ENCODE results near the gene LCN1.

The LCN1 gene

DNA sequence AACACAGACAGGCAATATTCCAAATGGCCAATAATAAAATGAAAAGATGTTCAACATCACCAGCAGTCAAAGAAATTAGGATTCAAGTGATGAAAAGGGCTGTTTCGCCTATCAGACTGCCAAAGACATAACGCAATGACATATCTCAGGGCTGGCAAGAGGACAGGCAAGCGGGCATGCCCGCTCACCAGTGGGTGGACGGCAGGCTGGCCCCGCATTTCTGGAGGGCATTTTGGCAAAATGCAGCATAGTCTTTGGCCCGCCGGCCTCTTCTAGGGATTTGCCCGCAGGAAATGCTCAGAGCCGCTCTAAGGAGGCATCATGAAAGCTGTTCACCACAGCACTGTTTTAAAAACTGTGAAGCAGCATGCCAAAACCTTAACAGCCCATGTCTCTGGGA is 43.0 kb upstream of the LCN1 start:
- Histone ChIP-seq H3K4me3 (ENCODE audit: low read length) (no peak overlapping the region), H3K79me1 (ENCODE audit: low read length) (peaks cover 3% of the 10 kb centered on the region)
- DNase-seq: no peak

GRCh38 chr9:135478829-135479468 is 42.3 kb upstream of the LCN1 start:
- H2AK5ac ChIP-seq (ENCODE audit: low read length): no peak overlapping the region
- peak overlapping the region; percentile 94 for H3K18ac ChIP-seq (ENCODE audit: low read length)
- no peak overlapping the region for H4K8ac ChIP-seq (ENCODE audit: low read depth, low read length)
- H3K4me1 ChIP-seq (ENCODE audit: control insufficient read depth, low read depth, low read length): no peaks in the 10 kb centered on the region
- peaks cover 3% of the 10 kb centered on the region for H3K79me1 ChIP-seq (ENCODE audit: low read length)
- H3K36me3 ChIP-seq (ENCODE audit: control insufficient read depth, insufficient read depth, low read length): peaks cover 5% of the 10 kb centered on the region
- H3K4me2 ChIP-seq (ENCODE audit: low read length): peak overlapping the region; percentile 25
- H3K9ac ChIP-seq (ENCODE audit: low read length): peak overlapping the region; percentile 44
- H2BK5ac ChIP-seq (ENCODE audit: low read length): no peak overlapping the region
- WGBS (ENCODE audit: extremely low coverage, insufficient coverage, low lambda C conversion rate): no CpG with 5 or more reads among the region's 64 CpGs
- H2BK120ac ChIP-seq (ENCODE audit: low read depth, low read length): no peak overlapping the region
- no peak overlapping the region for H4K5ac ChIP-seq (ENCODE audit: low read length)
- H3K27ac ChIP-seq (ENCODE audit: low read depth, low read length): no peak overlapping the region
- peaks cover 3% of the 10 kb centered on the region for H3K79me2 ChIP-seq (ENCODE audit: control insufficient read depth, insufficient read depth, low read length)
- no peak overlapping the region for H3K23ac ChIP-seq (ENCODE audit: low read length)
- DNase-seq: peak; percentile 45
- peak overlapping the region; percentile 67 for H3K56ac ChIP-seq (ENCODE audit: low read length)
- H2BK15ac ChIP-seq (replicated peaks; ENCODE audit: low read depth): no peak overlapping the region
- H3K4me3 ChIP-seq (ENCODE audit: low read length): no peak overlapping the region
- H3K27me3 ChIP-seq (ENCODE audit: insufficient read depth, low read length, poor library complexity): no peaks in the 10 kb centered on the region
- peak overlapping the region; percentile 26 for H3K4ac ChIP-seq (ENCODE audit: low read depth, low read length)

More for the DNA sequence above, 43.0 kb upstream of the LCN1 start:
- no peak overlapping the region for H3K23ac ChIP-seq (ENCODE audit: low read length)
- no peak overlapping the region for H3K9ac ChIP-seq (ENCODE audit: low read length)
- H3K56ac ChIP-seq (ENCODE audit: low read length): no peak overlapping the region
- no peak overlapping the region for H3K27ac ChIP-seq (ENCODE audit: low read depth, low read length)
- no peak overlapping the region for H3K4me2 ChIP-seq (ENCODE audit: low read length)
- no peak overlapping the region for H2AK5ac ChIP-seq (ENCODE audit: low read length)
- no peak overlapping the region for H4K5ac ChIP-seq (ENCODE audit: low read length)
- H2BK5ac ChIP-seq (ENCODE audit: low read length): no peak overlapping the region
- WGBS (ENCODE audit: extremely low coverage, insufficient coverage, low lambda C conversion rate): no CpG with 5 or more reads among the region's 10 CpGs
- no peak overlapping the region for H2BK120ac ChIP-seq (ENCODE audit: low read depth, low read length)
- H3K4ac ChIP-seq (ENCODE audit: low read depth, low read length): no peak overlapping the region
- no peak overlapping the region for H2BK15ac ChIP-seq (replicated peaks; ENCODE audit: low read depth)
- no peaks in the 10 kb centered on the region for H3K27me3 ChIP-seq (ENCODE audit: insufficient read depth, low read length, poor library complexity)
- no peak overlapping the region for H3K18ac ChIP-seq (ENCODE audit: low read length)
- H3K4me1 ChIP-seq (ENCODE audit: control insufficient read depth, low read depth, low read length): no peaks in the 10 kb centered on the region
- H3K79me2 ChIP-seq (ENCODE audit: control insufficient read depth, insufficient read depth, low read length): peaks cover 3% of the 10 kb centered on the region
- H4K8ac ChIP-seq (ENCODE audit: low read depth, low read length): no peak overlapping the region
- H3K36me3 ChIP-seq (ENCODE audit: control insufficient read depth, insufficient read depth, low read length): peaks cover 2% of the 10 kb centered on the region

- WGBS (ENCODE audit: extremely low coverage, insufficient coverage, low lambda C conversion rate): no CpG with 5 or more reads among the region's 103 CpGs
- peak within 1 kb of the TSS; percentile 29 for H2BK120ac ChIP-seq (ENCODE audit: low read depth, low read length)
- H3K4me1 ChIP-seq (ENCODE audit: control insufficient read depth, low read depth, low read length): no peaks in the 10 kb centered on the region
- no peak within 1 kb of the TSS for H4K5ac ChIP-seq (ENCODE audit: low read length)
- H4K8ac ChIP-seq (ENCODE audit: low read depth, low read length): peak within 1 kb of the TSS; percentile 87
- H3K4ac ChIP-seq (ENCODE audit: low read depth, low read length): peak within 1 kb of the TSS; percentile 77
- DNase-seq: no peak
- H2BK15ac ChIP-seq (replicated peaks; ENCODE audit: low read depth): no peak within 1 kb of the TSS
- H3K27ac ChIP-seq (ENCODE audit: low read depth, low read length): peak within 1 kb of the TSS; percentile 27
- H3K23ac ChIP-seq (ENCODE audit: low read length): peak within 1 kb of the TSS; percentile 89
- no peak within 1 kb of the TSS for H2BK5ac ChIP-seq (ENCODE audit: low read length)
- peak within 1 kb of the TSS; percentile 95 for H3K9ac ChIP-seq (ENCODE audit: low read length)
- peak within 1 kb of the TSS; percentile 94 for H3K18ac ChIP-seq (ENCODE audit: low read length)
- peak within 1 kb of the TSS; percentile 81 for H3K4me3 ChIP-seq (ENCODE audit: low read length)
- peaks cover 3% of the 10 kb centered on the region for H3K79me1 ChIP-seq (ENCODE audit: low read length)
- peak within 1 kb of the TSS; percentile 80 for H3K4me2 ChIP-seq (ENCODE audit: low read length)
- peaks cover 3% of the 10 kb centered on the region for H3K79me2 ChIP-seq (ENCODE audit: control insufficient read depth, insufficient read depth, low read length)
- H3K56ac ChIP-seq (ENCODE audit: low read length): peak within 1 kb of the TSS; percentile 94
- no peak within 1 kb of the TSS for H2AK5ac ChIP-seq (ENCODE audit: low read length)
- peaks cover 5% of the 10 kb centered on the region for H3K36me3 ChIP-seq (ENCODE audit: control insufficient read depth, insufficient read depth, low read length)
- no peaks in the 10 kb centered on the region for H3K27me3 ChIP-seq (ENCODE audit: insufficient read depth, low read length, poor library complexity)
Measured at GRCh38 chr9:135479469-135480052, 41.7 kb upstream of the LCN1 start, which contains the start of gene PPP1R26. TSS of gene PPP1R26 (plus strand) at chr9:135479782. CDS start at chr9:135484511, 4,729 bp downstream.

DNA sequence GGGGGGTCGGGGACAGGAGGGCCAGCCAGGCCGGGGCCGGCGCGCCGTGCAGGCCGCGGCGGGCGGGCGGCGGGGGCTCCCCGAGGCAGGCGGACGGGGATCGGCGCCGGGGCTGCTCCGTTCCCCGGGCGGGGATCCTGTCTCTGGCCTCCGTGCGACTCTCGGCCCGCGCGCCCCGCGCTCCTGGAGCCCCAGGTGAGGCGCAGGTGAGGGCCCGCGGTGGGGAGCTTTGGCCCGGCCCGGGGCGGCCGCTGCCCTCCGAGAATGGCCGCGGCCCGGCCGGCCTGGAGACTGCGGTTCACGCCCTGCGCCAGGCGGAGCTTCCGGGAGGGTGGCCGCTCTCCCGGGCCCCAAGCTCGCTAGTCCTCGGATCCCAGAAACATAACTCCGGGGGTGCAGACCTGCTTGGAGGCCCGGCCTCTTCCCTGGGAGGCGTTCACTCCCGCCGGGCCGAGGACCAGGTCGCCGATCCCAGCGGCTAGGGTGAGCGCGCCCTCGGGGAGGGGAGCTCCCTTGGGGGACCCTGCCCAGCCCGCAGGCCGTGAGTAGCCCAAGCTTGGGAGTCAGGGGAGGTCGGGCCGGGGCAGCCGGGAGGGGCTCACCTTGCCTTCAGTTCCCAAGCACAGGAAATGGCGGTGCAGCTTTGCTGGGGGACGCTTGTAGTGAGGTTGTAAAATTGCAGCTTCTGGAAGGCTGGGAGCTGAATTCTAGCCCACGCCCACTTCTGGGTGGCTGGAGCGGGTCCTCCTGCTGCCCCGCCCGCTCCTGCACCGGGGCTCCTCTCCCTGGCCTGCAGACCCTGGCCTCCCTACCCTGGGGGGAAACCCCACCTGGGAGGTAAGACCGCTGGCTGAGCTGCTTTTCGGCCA is 40.9 kb upstream of the LCN1 start:
- Histone ChIP-seq H4K8ac (ENCODE audit: low read depth, low read length) (peak overlapping the region; percentile 87), H3K79me2 (ENCODE audit: control insufficient read depth, insufficient read depth, low read length) (peaks cover 3% of the 10 kb centered on the region), H3K23ac (ENCODE audit: low read length) (peak overlapping the region; percentile 89), H3K56ac (ENCODE audit: low read length) (peak overlapping the region; percentile 94), H2AK5ac (ENCODE audit: low read length) (no peak overlapping the region), H2BK15ac (replicated peaks; ENCODE audit: low read depth) (no peak overlapping the region), H3K36me3 (ENCODE audit: control insufficient read depth, insufficient read depth, low read length) (peaks cover 5% of the 10 kb centered on the region), H3K79me1 (ENCODE audit: low read length) (peaks cover 3% of the 10 kb centered on the region), H3K27ac (ENCODE audit: low read depth, low read length) (peak overlapping the region; percentile 27), H2BK120ac (ENCODE audit: low read depth, low read length) (peak overlapping the region; percentile 29), H3K4me3 (ENCODE audit: low read length) (peak overlapping the region; percentile 81), H3K4me2 (ENCODE audit: low read length) (peak overlapping the region; percentile 80), H2BK5ac (ENCODE audit: low read length) (no peak overlapping the region), H3K18ac (ENCODE audit: low read length) (peak overlapping the region; percentile 94), H3K9ac (ENCODE audit: low read length) (peak overlapping the region; percentile 95), H3K27me3 (ENCODE audit: insufficient read depth, low read length, poor library complexity) (no peaks in the 10 kb centered on the region), H3K4ac (ENCODE audit: low read depth, low read length) (peak overlapping the region; percentile 77), H4K5ac (ENCODE audit: low read length) (no peak overlapping the region), H3K4me1 (ENCODE audit: control insufficient read depth, low read depth, low read length) (no peaks in the 10 kb centered on the region)
- no CpG with 5 or more reads among the region's 76 CpGs for WGBS (ENCODE audit: extremely low coverage, insufficient coverage, low lambda C conversion rate)
- DNase-seq: peak; percentile 75

- H3K4me2 ChIP-seq (ENCODE audit: low read length): peak overlapping the region; percentile 80
- no peak overlapping the region for H4K5ac ChIP-seq (ENCODE audit: low read length)
- peak overlapping the region; percentile 94 for H3K56ac ChIP-seq (ENCODE audit: low read length)
- WGBS (ENCODE audit: extremely low coverage, insufficient coverage, low lambda C conversion rate): no CpG with 5 or more reads among the region's 11 CpGs
- no peak overlapping the region for H2BK5ac ChIP-seq (ENCODE audit: low read length)
- H3K79me1 ChIP-seq (ENCODE audit: low read length): peaks cover 3% of the 10 kb centered on the region
- H4K8ac ChIP-seq (ENCODE audit: low read depth, low read length): no peak overlapping the region
- H3K4me3 ChIP-seq (ENCODE audit: low read length): peak overlapping the region; percentile 81
- no peak for DNase-seq
- no peaks in the 10 kb centered on the region for H3K4me1 ChIP-seq (ENCODE audit: control insufficient read depth, low read depth, low read length)
- no peak overlapping the region for H3K23ac ChIP-seq (ENCODE audit: low read length)
- no peak overlapping the region for H3K4ac ChIP-seq (ENCODE audit: low read depth, low read length)
- no peak overlapping the region for H3K27ac ChIP-seq (ENCODE audit: low read depth, low read length)
- no peak overlapping the region for H3K18ac ChIP-seq (ENCODE audit: low read length)
- H2BK120ac ChIP-seq (ENCODE audit: low read depth, low read length): no peak overlapping the region
- no peak overlapping the region for H2AK5ac ChIP-seq (ENCODE audit: low read length)
- peaks cover 5% of the 10 kb centered on the region for H3K36me3 ChIP-seq (ENCODE audit: control insufficient read depth, insufficient read depth, low read length)
- H3K9ac ChIP-seq (ENCODE audit: low read length): peak overlapping the region; percentile 95
- H2BK15ac ChIP-seq (replicated peaks; ENCODE audit: low read depth): no peak overlapping the region
- peaks cover 3% of the 10 kb centered on the region for H3K79me2 ChIP-seq (ENCODE audit: control insufficient read depth, insufficient read depth, low read length)
- no peaks in the 10 kb centered on the region for H3K27me3 ChIP-seq (ENCODE audit: insufficient read depth, low read length, poor library complexity)
Measured at GRCh38 chr9:135480940-135481310, 40.3 kb upstream of the LCN1 start.

All from mesendoderm (in vitro differentiated cells).